Mucosa of descending colon (tissue), 3 donors: ENCODE data around the gene PDGFA. TPM values are rescaled to one million over a fixed set of nuclear protein-coding genes. Genes with fewer than 3 reads are reported as not detected.
A peak's percentile ranks its signal among the peaks of the same experiment; 100 is the strongest.

Experiments
- ATAC-seq: fragments of 200-7000 bp; cut with Tn5 transposase; one replicate; pipeline ENCODE4 v1.9.1; 2020; ENCODE audit warnings: mild to moderate bottlenecking, moderate library complexity
- DNase-seq, 3 donors: peaks; one replicate each; pipeline ENCODE4 v3.0.0-alpha.2; 2020
- H3K36me3 ChIP-seq: fragments of 200-600 bp; one replicate; pipeline ENCODE4 v1.8.0; 2021; ENCODE audit warnings: low read depth, mild to moderate bottlenecking
- H3K4me1 ChIP-seq: fragments of 200-600 bp; one replicate; pipeline ENCODE4 v1.8.0; 2021; ENCODE audit warnings: low read depth, mild to moderate bottlenecking
- H3K4me3 ChIP-seq: fragments of 200-600 bp; one replicate; pipeline ENCODE4 v1.8.0; 2021; ENCODE audit warnings: mild to moderate bottlenecking
- H3K9me3 ChIP-seq: fragments of 200-600 bp; one replicate; pipeline ENCODE4 v1.8.0; 2021; ENCODE audit warnings: mild to moderate bottlenecking
- CTCF ChIP-seq: fragments of 200-600 bp; IDR thresholded peaks from one replicate; pipeline ENCODE4 v1.8.0; 2022; ENCODE audit warnings: antibody characterized with exemption, mild to moderate bottlenecking
- intact Hi-C, 2 donors: fragments of 100-400 bp; cut with DNase I in 1 of 2; cut with micrococcal nuclease in 1 of 2; formaldehyde crosslinking; loops; one replicate each; pipeline versions ENCODE4 v1.11.0 to v1.11.1; 2022; cut with DNase I, micrococcal nuclease
- total RNA-seq, 3 donors: library from RNA; stranded (reverse); fragmentation: NEBNext Ultra II Directional in 2 of 3; extraction: Animal tissue kit (Norgen Biotek cat#: 25700) in 2 of 3; gene quantifications; one replicate each; pipeline versions ENCODE4 v1.2.1 to v1.2.4, GENCODE V29; 2021 to 2023
- donor health status: DM: no; HTN: no; CAD: no; lungs with moderate emphysema.
- donor health status: DM: no; HTN: no; CAD: no.
- donor health status: DM: no; HTN: yes; CAD: no.

Gene PDGFA
- total RNA-seq, 3 donors from 2014 or later = 52.7 to 63.0 (median 57.5) TPM

GRCh38 chr7:449324-450019 lies 70.2 kb downstream of the PDGFA start:
- TF ChIP-seq CTCF = no peak
- no peaks in the 10 kb centered on the region for H3K36me3 ChIP-seq
- intact Hi-C loops = no loop called here
- H3K4me3 ChIP-seq = no peak overlapping the region
- H3K4me1 ChIP-seq = peaks cover 2% of the 10 kb centered on the region
- DNase-seq (peak in 1 of 3 donors; percentile 31), ATAC-seq (no peak)
- no peaks in the 10 kb centered on the region for H3K9me3 ChIP-seq

DNA sequence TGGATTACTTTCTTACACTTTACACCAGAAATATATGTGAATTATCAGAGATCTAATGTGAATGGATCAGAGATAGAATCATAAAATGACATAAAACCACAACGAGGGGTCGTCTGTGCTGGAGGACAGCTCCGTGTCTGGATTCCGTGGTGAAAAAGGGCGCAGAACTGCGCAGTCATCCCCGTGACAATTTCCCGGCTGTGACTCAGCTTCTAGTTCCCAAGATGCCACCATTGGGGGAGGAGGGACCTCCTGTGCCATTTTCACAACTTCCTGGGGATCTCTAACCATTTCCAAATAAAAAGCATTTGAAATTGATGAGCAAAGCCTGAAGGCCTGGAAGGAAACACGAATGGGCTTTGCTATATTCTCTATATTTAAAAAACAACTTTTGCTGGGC lies 72.1 kb downstream of the PDGFA start:
- intact Hi-C loops = no loop called here

More for the DNA sequence above, 72.1 kb downstream of the PDGFA start:
- TF ChIP-seq CTCF = no peak
- ATAC-seq (no peak), DNase-seq (no peak)
- Histone ChIP-seq H3K4me1 (peaks cover 2% of the 10 kb centered on the region), H3K4me3 (no peak overlapping the region), H3K9me3 (no peaks in the 10 kb centered on the region), H3K36me3 (no peaks in the 10 kb centered on the region)

Other genes starting within 250 kb of the PDGFA start
- gene FOXL3, start 229.7 kb downstream of the PDGFA start, total RNA-seq = under 1 TPM in 1 of 3 donors, not detected in 2; 0.43 TPM
- 10 to 100 TPM; 29.4 to 43.0 (median 30.9) TPM for gene DNAAF5, start 206.9 kb upstream of the PDGFA start, total RNA-seq
- 10 to 100 TPM; 10.1 to 24.5 (median 24.4) TPM for gene PRKAR1B, start 207.4 kb upstream of the PDGFA start, total RNA-seq